HG02981 (cell line): ENCODE measurements around the gene ZSCAN26.
"Not testable (repeated sequence)": the region's sequence is repeated elsewhere in the genome, so short reads cannot be mapped to it uniquely, and the experiment has no call there.

ENCODE experiments used
- ATAC-seq: cut with Tn5 transposase; IDR thresholded peaks from one replicate; pipeline ENCODE4 v1.9.1; 2021; ENCODE audit warnings: mild to moderate bottlenecking, moderate library complexity; ENCODE audit not compliant: unreplicated experiment

The ZSCAN26 gene

DNA sequence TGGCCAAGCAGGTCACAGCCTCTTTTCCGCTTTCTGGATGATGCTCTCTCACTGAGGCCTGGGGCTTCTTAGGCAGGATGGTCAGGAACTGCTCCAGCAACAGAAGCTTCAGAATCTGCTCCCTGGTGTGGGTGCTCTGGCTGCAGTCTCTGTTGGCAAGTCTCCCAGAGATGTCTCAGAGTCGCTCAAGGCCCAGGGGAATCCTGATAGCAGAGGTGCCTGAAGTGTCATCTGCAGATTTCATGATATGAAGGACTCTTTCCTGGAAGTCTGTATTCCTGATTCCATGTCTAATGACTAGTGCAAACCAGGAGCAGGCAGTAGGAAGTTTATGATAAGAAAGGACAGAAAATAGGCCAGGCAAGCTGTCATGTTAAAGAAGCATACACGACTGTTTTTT is 48.7 kb downstream of the ZSCAN26 start:
- no peak for ATAC-seq

DNA sequence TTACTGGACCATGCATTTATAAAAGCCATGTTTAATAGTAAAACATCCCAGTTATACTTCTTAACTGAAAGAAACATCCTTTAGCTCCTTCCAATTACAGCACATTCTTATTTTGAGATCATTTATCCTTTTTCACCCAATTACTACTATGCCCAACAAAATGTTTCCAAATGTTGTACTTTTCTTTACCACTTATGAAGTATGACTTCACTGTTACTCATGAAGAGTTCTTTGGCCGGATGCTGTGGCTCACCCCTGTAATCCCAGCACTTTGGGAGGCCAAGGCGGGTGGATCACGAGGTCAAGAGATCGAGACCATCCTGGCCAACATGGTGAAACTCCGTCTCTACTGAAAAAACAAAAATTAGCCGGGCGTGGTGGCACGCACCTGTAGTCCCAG is 50.9 kb downstream of the ZSCAN26 start:
- ATAC-seq: not testable (repeated sequence)

DNA sequence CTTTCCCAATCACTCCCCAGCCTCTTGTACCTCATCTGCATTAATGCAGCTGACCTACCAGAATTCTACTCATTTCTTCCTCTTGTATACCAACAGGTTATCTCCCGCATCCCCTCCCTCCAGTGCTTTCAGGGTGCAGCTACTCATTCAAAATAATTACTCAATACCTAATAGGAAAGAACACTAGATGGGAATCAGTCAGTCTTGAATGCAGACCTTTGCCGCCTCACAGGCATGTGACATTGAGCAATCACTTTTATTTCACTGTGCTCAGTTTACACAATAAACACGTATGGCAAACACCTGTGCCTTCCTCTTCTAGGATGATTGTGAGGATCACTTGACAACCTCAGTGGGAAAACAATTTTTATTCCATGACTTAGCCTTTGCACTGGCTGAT is 55.7 kb downstream of the ZSCAN26 start:
- no peak for ATAC-seq

DNA sequence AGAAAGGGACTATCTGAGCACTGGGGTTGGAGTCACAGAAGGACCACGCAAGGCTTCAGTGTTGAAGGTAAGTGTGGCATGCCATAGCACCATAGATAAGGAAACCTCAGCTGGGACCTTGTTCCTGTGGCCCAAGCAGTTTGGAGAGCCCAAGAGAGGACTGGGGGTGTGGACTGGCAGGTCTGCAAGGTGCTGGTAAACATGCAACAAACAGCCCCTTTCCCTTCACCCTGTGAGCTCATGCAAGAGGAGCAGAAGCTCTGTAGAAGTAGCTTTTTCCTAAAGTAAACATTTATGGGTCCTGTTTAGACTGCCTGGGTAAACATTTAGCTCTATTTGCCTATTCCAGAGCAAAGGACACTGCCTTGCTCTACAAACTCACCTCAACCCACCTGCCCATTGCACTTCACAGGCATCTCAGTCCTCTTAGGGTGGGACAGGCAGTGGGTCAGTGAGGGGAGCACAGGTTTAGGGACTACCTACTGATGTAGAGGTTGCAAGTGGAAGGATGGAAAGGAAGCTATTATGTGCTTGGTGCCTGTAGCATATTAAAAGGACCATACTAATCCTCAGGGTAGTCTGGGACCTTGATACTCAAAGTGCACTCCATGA is 57.0 kb downstream of the ZSCAN26 start:
- ATAC-seq: no peak

DNA sequence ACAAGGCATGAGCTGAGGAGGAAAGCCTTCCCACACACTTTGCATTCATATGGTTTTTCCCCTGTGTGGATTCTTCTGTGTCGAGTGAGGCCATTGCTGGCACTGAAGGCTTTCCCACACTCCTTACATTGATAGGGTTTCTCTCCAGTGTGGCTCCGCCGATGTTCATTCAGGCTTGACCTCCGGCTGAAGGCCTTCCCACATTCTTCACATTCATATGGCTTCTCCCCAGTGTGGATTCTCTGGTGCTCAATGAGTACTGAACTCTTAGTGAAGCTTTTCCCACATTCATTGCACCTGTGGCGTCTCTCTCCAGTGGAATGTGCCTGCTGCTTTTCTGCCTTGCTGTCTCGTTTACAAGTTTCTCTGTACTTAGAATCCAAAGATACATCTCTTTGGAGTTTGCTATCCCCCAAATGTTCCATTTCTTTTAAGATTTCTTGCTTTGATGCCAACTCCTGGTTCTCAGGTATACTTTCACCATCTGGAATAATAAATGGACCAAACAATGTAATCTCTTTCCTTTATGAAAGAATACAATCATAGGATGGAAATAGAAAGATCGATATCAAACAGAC is 59.5 kb downstream of the ZSCAN26 start:
- ATAC-seq: no peak
